Caco-2 (cell line): ENCODE data around the gene AMTN. TPM values are rescaled to one million over a fixed set of nuclear protein-coding genes. Genes with fewer than 3 reads are reported as not detected.

Experiments used
- BruUV-seq: library from RNA; stranded (reverse); fragments of 400-500 nt; replicated peaks from 2 replicates; lab custom pipeline; 2021; lab: Mats Ljungman, UMichigan
- CTCF ChIA-PET: fragments of 300-600 bp; sonication (Branson Sonifier 250); formaldehyde crosslinking; loops from one replicate; lab custom pipeline; 2022; ENCODE audit warnings: antibody characterized with exemption; lab: Charles Lee
- POLR2A ChIA-PET: fragments of 300-600 bp; sonication (Branson Sonifier 250); formaldehyde crosslinking; loops from one replicate; lab custom pipeline; 2022; ENCODE audit warnings: antibody characterized with exemption; lab: Charles Lee
- DNase-seq, 2 experiments: peaks; one replicate each; pipeline versions ENCODE4 v3.0.0 to v3.0.0-alpha.2; 2020 to 2022
- H3K27me3 ChIP-seq: replicated peaks from 2 replicates; pipeline ENCODE4 v1.6.0; 2011; ENCODE audit warnings: low read length; ENCODE audit not compliant: control insufficient read depth, insufficient read depth
- H3K36me3 ChIP-seq: 2 replicates; pipeline ENCODE4 v1.5.1; 2011; ENCODE audit warnings: low read length; ENCODE audit not compliant: control insufficient read depth, insufficient read depth
- H3K4me1 ChIP-seq: fragments of 250-450 bp; sonication (Bioruptor Pico); 2 replicates; pipeline ENCODE4 v1.5.1; 2020; ENCODE audit warnings: mild to moderate bottlenecking
- H3K4me3 ChIP-seq: 2 replicates; pipeline ENCODE4 v1.5.1; 2011; ENCODE audit warnings: low read depth, mild to moderate bottlenecking, control low read depth, low read length
- H3K9me3 ChIP-seq: fragments of 250-450 bp; sonication (Bioruptor Pico); 2 replicates; pipeline ENCODE4 v1.5.1; 2020; ENCODE audit warnings: mild to moderate bottlenecking, moderate library complexity
- H3K27ac Mint-ChIP-seq: one replicate; pipeline ENCODE4 v1.8.0; 2022; ENCODE audit warnings: mixed read lengths; ENCODE audit not compliant: unreplicated experiment
- H3K27me3 Mint-ChIP-seq: one replicate; pipeline ENCODE4 v1.8.0; 2022; ENCODE audit warnings: mixed read lengths; ENCODE audit not compliant: insufficient read depth, unreplicated experiment
- H3K36me3 Mint-ChIP-seq: one replicate; pipeline ENCODE4 v1.8.0; 2022; ENCODE audit warnings: mild to moderate bottlenecking, mixed read lengths; ENCODE audit not compliant: insufficient read depth, unreplicated experiment
- H3K4me1 Mint-ChIP-seq: one replicate; pipeline ENCODE4 v1.8.0; 2022; ENCODE audit warnings: low read depth, mixed read lengths; ENCODE audit not compliant: unreplicated experiment
- H3K4me3 Mint-ChIP-seq: one replicate; pipeline ENCODE4 v1.8.0; 2022; ENCODE audit warnings: mild to moderate bottlenecking, moderate library complexity, mixed read lengths; ENCODE audit not compliant: unreplicated experiment
- H3K9me3 Mint-ChIP-seq: one replicate; pipeline ENCODE4 v1.8.0; 2022; ENCODE audit warnings: mixed read lengths; ENCODE audit not compliant: unreplicated experiment
- CTCF ChIP-seq, 2 experiments: fragments of 200-600 bp in 1 of 2; IDR thresholded peaks; 1 replicate in 1 of 2; 2 replicates in 1 of 2; pipeline versions ENCODE4 v1.5.1 to v1.8.0; 2011 to 2022; ENCODE audit warnings: antibody characterized with exemption in 1 of 2, control low read depth in 1 of 2, inconsistent platforms in 1 of 2, low read depth in 1 of 2, low read length in 1 of 2, mild to moderate bottlenecking in 1 of 2, moderate library complexity in 1 of 2; ENCODE audit not compliant: insufficient read depth in 1 of 2, severe bottlenecking in 1 of 2, unreplicated experiment in 1 of 2
- intact Hi-C: fragments of 100-400 bp; cut with micrococcal nuclease; formaldehyde crosslinking; loops from one replicate; pipeline ENCODE4 v1.10.0; 2022; ENCODE audit not compliant: unreplicated experiment
- total RNA-seq: library from RNA; stranded (reverse); gene quantifications from 2 replicates; pipeline ENCODE4 v1.2.3, GENCODE V29; 2022

AMTN gene
- total RNA-seq, 1 experiment from 2014 or later, result not detected

- H3K4me1 ChIP-seq, result no peaks in the 10 kb centered on the region
- no peak overlapping the region for H3K4me3 ChIP-seq
- intact Hi-C loops, result no loop called here
- ChIA-PET POLR2A (no interaction called here), CTCF (no interaction called here)
- TF ChIP-seq CTCF (IDR thresholded peaks at IDR 0.05; ENCODE audit: insufficient read depth in 1 of 2, low read depth in 1 of 2, low read length in 1 of 2, severe bottlenecking in 1 of 2, unreplicated experiment in 1 of 2), result no peak
- Mint-ChIP-seq H3K27ac (no peak overlapping the region), H3K36me3 (no peaks in the 10 kb centered on the region), H3K4me3 (no peak overlapping the region), H3K9me3 (no peaks in the 10 kb centered on the region), H3K4me1 (no peaks in the 10 kb centered on the region), H3K27me3 (peaks cover 12% of the 10 kb centered on the region)
- no peaks in the 10 kb centered on the region for H3K27me3 ChIP-seq
- DNase-seq, result no peak
- no peaks in the 10 kb centered on the region for H3K36me3 ChIP-seq
- no TSS peak for BruUV-seq
- no peaks in the 10 kb centered on the region for H3K9me3 ChIP-seq
These were observed 2.8 kb upstream of the AMTN start for GRCh38 chr4:70515367-70516250.

- DNase-seq, result no peak
- Mint-ChIP-seq H3K36me3 (no peaks in the 10 kb centered on the region), H3K4me3 (no peak overlapping the region), H3K27ac (no peak overlapping the region), H3K9me3 (no peaks in the 10 kb centered on the region), H3K4me1 (no peaks in the 10 kb centered on the region), H3K27me3 (peaks cover 3% of the 10 kb centered on the region)
- intact Hi-C loops, result no loop called here
- no peaks in the 10 kb centered on the region for H3K4me1 ChIP-seq
- H3K36me3 ChIP-seq, result no peaks in the 10 kb centered on the region
- no peak for TF ChIP-seq CTCF (IDR thresholded peaks at IDR 0.05; ENCODE audit: insufficient read depth in 1 of 2, low read depth in 1 of 2, low read length in 1 of 2, severe bottlenecking in 1 of 2, unreplicated experiment in 1 of 2)
- ChIA-PET POLR2A (no interaction called here), CTCF (no interaction called here)
- no peaks in the 10 kb centered on the region for H3K9me3 ChIP-seq
- BruUV-seq, result no TSS peak
- no peak overlapping the region for H3K4me3 ChIP-seq
- H3K27me3 ChIP-seq, result no peaks in the 10 kb centered on the region
These were observed 347 bp downstream of the AMTN start for GRCh38 chr4:70518716-70519115.

DNA sequence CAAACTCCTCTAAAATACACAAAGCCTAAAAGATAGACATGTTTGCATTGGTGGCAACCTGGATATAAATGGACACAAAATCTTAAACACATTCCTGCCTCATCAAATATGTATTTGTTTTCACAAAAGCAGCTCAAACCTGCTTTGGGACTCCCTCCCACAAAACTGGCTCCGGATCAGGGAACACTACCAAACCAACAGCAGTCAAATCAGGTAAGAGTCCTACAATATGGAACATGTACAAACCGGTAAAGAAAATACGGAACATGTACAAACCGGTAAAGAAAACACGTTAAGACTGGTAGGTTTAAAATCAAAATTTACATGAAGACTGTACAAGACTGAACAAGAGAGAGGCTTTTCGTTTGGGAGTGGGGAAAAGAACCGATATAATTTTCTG, 4.3 kb downstream of the AMTN start:
- no peak overlapping the region for H3K27ac Mint-ChIP-seq
- POLR2A ChIA-PET, result no interaction called here
- BruUV-seq, result no TSS peak
- no peaks in the 10 kb centered on the region for H3K36me3 Mint-ChIP-seq
- Histone ChIP-seq H3K27me3 (no peaks in the 10 kb centered on the region; the same call in 1 of the 2 replicates), H3K4me1 (no peaks in the 10 kb centered on the region), H3K9me3 (no peaks in the 10 kb centered on the region), H3K4me3 (no peak overlapping the region), H3K36me3 (no peaks in the 10 kb centered on the region)
- no peak overlapping the region for H3K4me3 Mint-ChIP-seq
- H3K27me3 Mint-ChIP-seq, result no peaks in the 10 kb centered on the region
- no peak for DNase-seq
- intact Hi-C loops, result no loop called here
- H3K4me1 Mint-ChIP-seq, result no peaks in the 10 kb centered on the region
- CTCF ChIA-PET, result no interaction called here
- no peaks in the 10 kb centered on the region for H3K9me3 Mint-ChIP-seq
- TF ChIP-seq CTCF (IDR thresholded peaks at IDR 0.05; ENCODE audit: insufficient read depth in 1 of 2, low read depth in 1 of 2, low read length in 1 of 2, severe bottlenecking in 1 of 2, unreplicated experiment in 1 of 2), result no peak
